A549 (cell line): Measurements from ENCODE around the gene ITGAL. TPM values are rescaled to one million over a fixed set of nuclear protein-coding genes. Genes with fewer than 3 reads are reported as not detected.

ENCODE experiments used
- ATAC-seq, 2 experiments: fragments of 200-7000 bp in 1 of 2; fragments of >200 bp in 1 of 2; cut with Nextera tagmentation in 1 of 2; cut with Tn5 transposase in 1 of 2; 3 replicates each; pipeline versions ENCODE4 v1.8.0 to v1.9.1; 2018 to 2020; ENCODE audit warnings: mild to moderate bottlenecking in 1 of 2, moderate library complexity in 1 of 2
- CTCF ChIA-PET: fragments of 300-600 bp; sonication (Branson Sonifier 250); formaldehyde crosslinking; extraction: SDS; loops from one replicate; lab custom pipeline; 2021; ENCODE audit warnings: antibody characterized with exemption, inconsistent platforms; lab: Yijun Ruan, JAX
- POLR2A ChIA-PET: fragments of 350-600 bp; formaldehyde crosslinking; extraction: SDS; loops from one replicate; lab custom pipeline; 2021; ENCODE audit warnings: antibody characterized with exemption, inconsistent platforms; lab: Yijun Ruan, JAX
- DNase-seq, 2 experiments: peaks; one replicate each; pipeline versions ENCODE4 v3.0.0 to v3.0.0-alpha.2; 2011 to 2016; ENCODE audit warnings: low read depth in 1 of 2, low spot score in 1 of 2
- FAIRE-seq: peaks from 2 replicates; lab custom pipeline; 2011; peaks lifted over from hg19 to GRCh38; lab: Jason Lieb, UNC
- H3K27ac ChIP-seq, 2 experiments: fragments of >200 bp; sonication (Bioruptor Twin); formaldehyde crosslinking; 3 replicates each; pipeline ENCODE4 v1.5.1; 2016 to 2017
- H3K4me1 ChIP-seq: fragments of >200 bp; sonication (Bioruptor Twin); formaldehyde crosslinking; 3 replicates; pipeline ENCODE4 v1.6.1; 2016
- H3K4me2 ChIP-seq: fragments of >200 bp; sonication (Bioruptor Twin); formaldehyde crosslinking; 3 replicates; pipeline ENCODE4 v1.6.1; 2016
- H3K4me3 ChIP-seq: fragments of >200 bp; sonication (Bioruptor Twin); formaldehyde crosslinking; 3 replicates; pipeline ENCODE4 v1.5.1; 2016
- H3K9me3 ChIP-seq: fragments of >200 bp; sonication (Bioruptor Twin); formaldehyde crosslinking; 3 replicates; pipeline ENCODE4 v1.6.1; 2016
- CBX8 ChIP-seq: fragments of 200-600 bp; sonication (generic); IDR thresholded peaks from 2 replicates; pipeline ENCODE4 v1.6.1; 2016
- CEBPB ChIP-seq, 2 experiments: fragments of >200 bp in 1 of 2; sonication (Bioruptor Twin) in 1 of 2; formaldehyde crosslinking in 1 of 2; IDR thresholded peaks; 2 replicates each; pipeline ENCODE4 v1.6.1; 2012 to 2016
- CHD4 ChIP-seq: fragments of 200-600 bp; sonication (generic); IDR thresholded peaks from 2 replicates; pipeline ENCODE4 v1.6.1; 2016; ENCODE audit warnings: antibody characterized with exemption, mild to moderate bottlenecking, borderline replicate concordance
- EHMT2 ChIP-seq: fragments of 200-600 bp; sonication (generic); IDR thresholded peaks from 2 replicates; pipeline ENCODE4 v1.6.1; 2016; ENCODE audit warnings: antibody characterized with exemption, low read depth, mild to moderate bottlenecking, moderate library complexity
- FOSL2 ChIP-seq, 2 experiments: fragments of 450-650 bp in 1 of 2; fragments of >200 bp in 1 of 2; sonication (Bioruptor Twin) in 1 of 2; formaldehyde crosslinking; IDR thresholded peaks; 2 replicates each; pipeline versions ENCODE4 v1.5.0 to v1.6.1; 2016 to 2020; ENCODE audit warnings: mild to moderate bottlenecking in 1 of 2, moderate library complexity in 1 of 2
- HOXB5 ChIP-seq: fragments of 250-450 bp; sonication (Bioruptor Pico); IDR thresholded peaks from 2 replicates; pipeline ENCODE4 v1.5.0; 2020; ENCODE audit warnings: mild to moderate bottlenecking, moderate library complexity
- JUN ChIP-seq, 2 experiments: fragments of >200 bp; sonication (Bioruptor Twin); formaldehyde crosslinking; IDR thresholded peaks; 2 replicates in 1 of 2; 3 replicates in 1 of 2; pipeline ENCODE4 v1.6.1; 2016 to 2017
- KDM5A ChIP-seq: fragments of 200-600 bp; sonication (generic); IDR thresholded peaks from 2 replicates; pipeline ENCODE4 v1.6.1; 2016; ENCODE audit warnings: antibody characterized with exemption, mild to moderate bottlenecking
- PHF8 ChIP-seq: fragments of 200-600 bp; sonication (generic); IDR thresholded peaks from 2 replicates; pipeline ENCODE4 v1.6.1; 2016; ENCODE audit warnings: low read depth, mild to moderate bottlenecking, antibody characterized with exemption, moderate library complexity, borderline replicate concordance
- POLR2A ChIP-seq: IDR thresholded peaks from 2 replicates; pipeline ENCODE4 v1.6.1; 2012; ENCODE audit warnings: mild to moderate bottlenecking, low read length
- SREBF2 ChIP-seq: fragments of 450-650 bp; IDR thresholded peaks from 2 replicates; pipeline ENCODE4 v1.6.1; 2014; ENCODE audit warnings: mild to moderate bottlenecking, moderate library complexity
- TP53 ChIP-seq: fragments of 250-450 bp; sonication (Bioruptor Pico); IDR thresholded peaks from 2 replicates; pipeline ENCODE4 v1.5.0; 2021; ENCODE audit warnings: mild to moderate bottlenecking, moderate library complexity
- WGBS: methylation state at CpG from one replicate; pipeline ENCODE4 v1.1.6; 2017; ENCODE audit errors: missing lambda C conversion rate; 5-methylcytosine and 5-hydroxymethylcytosine counted together
- polyA plus RNA-seq, 4 experiments: library from polyadenylated mRNA; depleted of rRNA in 3 of 4; stranded (reverse); fragments of >200 nt; fragmentation: RNase III in 1 of 4; extraction: RNeasy Plus Mini Kit Qiagen cat#74134 plus additional on column Dnase treatment in 1 of 4; gene quantifications; 2 replicates in 3 of 4; 3 replicates in 1 of 4; pipeline ENCODE4 v1.2.3, GENCODE V29; 2011 to 2017
- small RNA-seq, 6 experiments: library from RNA; depleted of rRNA; stranded (forward); fragments of <200 nt; gene quantifications; one replicate each; pipeline ENCODE3, GENCODE V24; 2012
- TF ChIP-seq, protein P1 (sequence below): IDR thresholded peaks from 2 replicates; pipeline ENCODE4 v1.6.1; 2012
- TF ChIP-seq, protein P2 (sequence below): fragments of 250-450 bp; sonication (Bioruptor Pico); IDR thresholded peaks from 2 replicates; pipeline ENCODE4 v1.5.0; 2021; ENCODE audit warnings: mild to moderate bottlenecking, moderate library complexity, borderline replicate concordance

Gene ITGAL
- polyA plus RNA-seq, 2 of the 4 experiments (the other 2 are of a cell fraction), result 0.17 to 0.94 TPM

DNA sequence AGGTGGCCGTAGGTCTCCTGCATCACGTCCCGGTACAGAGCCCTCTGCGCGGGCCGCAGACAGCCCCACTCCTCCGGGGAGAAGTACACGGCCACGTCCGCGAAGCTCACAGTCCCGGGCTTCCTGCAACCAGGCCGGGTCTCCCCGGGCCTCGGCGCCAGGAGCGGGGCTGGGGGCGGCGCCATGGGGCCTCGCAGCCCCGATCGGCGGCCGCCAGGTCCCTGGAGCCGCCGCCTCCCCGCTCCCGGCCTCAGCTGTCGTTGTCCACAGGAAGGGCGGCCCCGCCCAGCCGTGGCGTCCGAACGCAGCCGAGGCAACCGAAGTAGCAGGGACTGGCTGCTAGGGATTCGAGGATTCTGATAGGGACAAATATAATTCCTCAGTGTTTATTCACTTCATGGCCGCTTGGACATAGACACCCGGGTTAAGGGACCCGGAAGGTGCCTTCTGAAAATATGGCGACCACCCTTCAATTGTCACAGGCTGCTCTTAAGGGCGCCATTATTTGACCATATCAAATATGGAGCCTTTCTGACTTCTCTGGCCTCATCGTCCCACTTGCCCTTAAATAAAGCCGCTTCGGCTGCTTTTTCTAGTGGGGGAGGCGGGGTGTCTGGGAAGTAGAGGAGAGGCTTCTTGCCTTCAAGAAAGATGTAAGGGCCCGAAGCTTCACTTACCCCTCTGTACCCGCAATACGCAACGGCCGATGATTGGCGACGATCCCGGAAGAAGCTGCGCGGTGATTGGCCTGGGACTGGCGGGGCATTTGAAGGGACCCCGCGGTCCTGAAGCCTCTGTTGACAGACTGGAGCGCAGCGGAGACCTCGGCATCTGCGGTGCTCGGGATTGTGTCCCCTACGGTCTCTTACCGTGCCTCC is 99.1 kb downstream of the ITGAL start, which contains the start of gene ZNF688:
TSS of gene ZNF688 (minus strand) at position 270 of the 878 bp plus-strand sequence. CDS start at position 185, 85 bp downstream.
- POLR2A ChIA-PET, result interaction anchor here (0.7 to 2.7 kb wide), 10 partner anchors 13 to 162 kb away, joined by 3 to 44 read pairs (median 4); partner anchors contain the start of genes DCTPP1, ZNF689, ZNF747 and ZNF764
- peaks cover 42% of the 10 kb centered on the region for H3K4me1 ChIP-seq
- CTCF ChIA-PET, result interaction anchor here (0.9 to 2.8 kb wide), 10 partner anchors 10 to 142 kb away, joined by 3 to 14 read pairs (median 6); partner anchors contain the start of genes DCTPP1, PRR14 and ZNF764
- ATAC-seq (peak; percentile 89 to 92), DNase-seq (peak; percentile 95 to 97), FAIRE-seq (no peak)
- H3K9me3 ChIP-seq, result no peaks in the 10 kb centered on the region
- H3K27ac ChIP-seq, result peak within 1 kb of the TSS; percentile 87 to 98
- 4% methylated on average over 29 of the region's 67 CpGs for WGBS
- peak within 1 kb of the TSS; percentile 53 for H3K4me3 ChIP-seq
- H3K4me2 ChIP-seq, result peak within 1 kb of the TSS; percentile 90
- TF ChIP-seq CHD4 (no peak), PHF8 (peak; percentile 73), EHMT2 (no peak), TP53 (CRISPR knock-in tag) (no peak), KDM5A (peak; percentile 83), CBX8 (no peak), HOXB5 (0 out of 2 replicates have a peak, but pooled peaks have one; percentile 49), JUN (IDR thresholded peaks at IDR 0.05) (peak; percentile 70 to 88; a peak in 4 of 5 replicates), FOSL2 (IDR thresholded peaks at IDR 0.05) (no peak), FOSL2 (CRISPR knock-in tag; IDR thresholded peaks at IDR 0.05) (no peak), POLR2A (peak; percentile 46), CEBPB (IDR thresholded peaks at IDR 0.05) (no peak), SREBF2 (no peak)
- TF ChIP-seq, protein P1, sequence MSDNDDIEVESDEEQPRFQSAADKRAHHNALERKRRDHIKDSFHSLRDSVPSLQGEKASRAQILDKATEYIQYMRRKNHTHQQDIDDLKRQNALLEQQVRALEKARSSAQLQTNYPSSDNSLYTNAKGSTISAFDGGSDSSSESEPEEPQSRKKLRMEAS, result 0 out of 2 replicates have a peak, but pooled peaks have one; percentile 47
- TF ChIP-seq, protein P2, sequence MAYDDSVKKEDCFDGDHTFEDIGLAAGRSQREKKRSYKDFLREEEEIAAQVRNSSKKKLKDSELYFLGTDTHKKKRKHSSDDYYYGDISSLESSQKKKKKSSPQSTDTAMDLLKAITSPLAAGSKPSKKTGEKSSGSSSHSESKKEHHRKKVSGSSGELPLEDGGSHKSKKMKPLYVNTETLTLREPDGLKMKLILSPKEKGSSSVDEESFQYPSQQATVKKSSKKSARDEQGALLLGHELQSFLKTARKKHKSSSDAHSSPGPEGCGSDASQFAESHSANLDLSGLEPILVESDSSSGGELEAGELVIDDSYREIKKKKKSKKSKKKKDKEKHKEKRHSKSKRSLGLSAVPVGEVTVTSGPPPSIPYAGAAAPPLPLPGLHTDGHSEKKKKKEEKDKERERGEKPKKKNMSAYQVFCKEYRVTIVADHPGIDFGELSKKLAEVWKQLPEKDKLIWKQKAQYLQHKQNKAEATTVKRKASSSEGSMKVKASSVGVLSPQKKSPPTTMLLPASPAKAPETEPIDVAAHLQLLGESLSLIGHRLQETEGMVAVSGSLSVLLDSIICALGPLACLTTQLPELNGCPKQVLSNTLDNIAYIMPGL (CRISPR knock-in tag), result no peak

Small RNA genes lying within 50 kb of the gene (small RNA-seq; reads per million reads assigned to genes)
- 0 to 1.3 (median 0) reads per million in 6 experiments for gene MIR4518
- 0 reads per million in 6 experiments for gene RF00019
- gene RNU7-61P, result 0 to 0.26 (median 0) reads per million in 6 experiments

Other genes starting within 250 kb of the ITGAL start
- 0.98 and 1.7 TPM in 2 replicates for gene NPIPB13, start 224.3 kb upstream of the ITGAL start, polyA plus RNA-seq (2011; rRNA removed)
- gene NPIPB13, start 224.3 kb upstream of the ITGAL start, polyA plus RNA-seq (2017; fragmentation: RNase III; extraction: RNeasy Plus Mini Kit Qiagen cat#74134 plus additional on column Dnase treatment), result 1.00 to 1.5 TPM (median 1.1 TPM) in 3 replicates
- 33.9 and 35.6 TPM in 2 replicates for gene CD2BP2, start 117.4 kb upstream of the ITGAL start, polyA plus RNA-seq (2011; rRNA removed)
- gene CD2BP2, start 117.4 kb upstream of the ITGAL start, polyA plus RNA-seq (2017; fragmentation: RNase III; extraction: RNeasy Plus Mini Kit Qiagen cat#74134 plus additional on column Dnase treatment), result 48.5 to 54.5 TPM (median 54.0 TPM) in 3 replicates
- gene TBC1D10B, start 102.2 kb upstream of the ITGAL start, polyA plus RNA-seq (2011; rRNA removed), result 10.9 and 12.6 TPM in 2 replicates
- 21.5 to 24.0 TPM (median 23.2 TPM) in 3 replicates for gene TBC1D10B, start 102.2 kb upstream of the ITGAL start, polyA plus RNA-seq (2017; fragmentation: RNase III; extraction: RNeasy Plus Mini Kit Qiagen cat#74134 plus additional on column Dnase treatment)
- gene MYL11, start 97.9 kb upstream of the ITGAL start, polyA plus RNA-seq (2011; rRNA removed), result not detected in 2 replicates
- gene MYL11, start 97.9 kb upstream of the ITGAL start, polyA plus RNA-seq (2017; fragmentation: RNase III; extraction: RNeasy Plus Mini Kit Qiagen cat#74134 plus additional on column Dnase treatment), result 0.46 to 0.70 TPM (median 0.55 TPM) in 3 replicates
- 0.13 and 0.17 TPM in 2 replicates for gene SEPTIN1, start 90.2 kb upstream of the ITGAL start, polyA plus RNA-seq (2011; rRNA removed)
- 0.58 to 0.73 TPM (median 0.65 TPM) in 3 replicates for gene SEPTIN1, start 90.2 kb upstream of the ITGAL start, polyA plus RNA-seq (2017; fragmentation: RNase III; extraction: RNeasy Plus Mini Kit Qiagen cat#74134 plus additional on column Dnase treatment)
- gene ZNF48, start 77.3 kb upstream of the ITGAL start, polyA plus RNA-seq (2011; rRNA removed), result 7.0 and 9.3 TPM in 2 replicates
- 9.1 to 10.4 TPM (median 9.7 TPM) in 3 replicates for gene ZNF48, start 77.3 kb upstream of the ITGAL start, polyA plus RNA-seq (2017; fragmentation: RNase III; extraction: RNeasy Plus Mini Kit Qiagen cat#74134 plus additional on column Dnase treatment)
- gene ZNF771, start 65.1 kb upstream of the ITGAL start, polyA plus RNA-seq (2011; rRNA removed), result 5.0 and 5.7 TPM in 2 replicates
- 6.8 to 7.9 TPM (median 7.2 TPM) in 3 replicates for gene ZNF771, start 65.1 kb upstream of the ITGAL start, polyA plus RNA-seq (2017; fragmentation: RNase III; extraction: RNeasy Plus Mini Kit Qiagen cat#74134 plus additional on column Dnase treatment)
- gene DCTPP1, start 42.7 kb upstream of the ITGAL start, polyA plus RNA-seq (2011; rRNA removed), result 105 and 122 TPM in 2 replicates
- 114 to 121 TPM (median 120 TPM) in 3 replicates for gene DCTPP1, start 42.7 kb upstream of the ITGAL start, polyA plus RNA-seq (2017; fragmentation: RNase III; extraction: RNeasy Plus Mini Kit Qiagen cat#74134 plus additional on column Dnase treatment)
- 61.5 and 72.6 TPM in 2 replicates for gene SEPHS2, start 26.9 kb upstream of the ITGAL start, polyA plus RNA-seq (2011; rRNA removed)
- 42.8 to 48.9 TPM (median 47.8 TPM) in 3 replicates for gene SEPHS2, start 26.9 kb upstream of the ITGAL start, polyA plus RNA-seq (2017; fragmentation: RNase III; extraction: RNeasy Plus Mini Kit Qiagen cat#74134 plus additional on column Dnase treatment)
- gene ZNF768, start 53.8 kb downstream of the ITGAL start, polyA plus RNA-seq (2011; rRNA removed), result 17.0 and 21.3 TPM in 2 replicates
- gene ZNF768, start 53.8 kb downstream of the ITGAL start, polyA plus RNA-seq (2017; fragmentation: RNase III; extraction: RNeasy Plus Mini Kit Qiagen cat#74134 plus additional on column Dnase treatment), result 27.3 to 33.6 TPM (median 31.3 TPM) in 3 replicates
- gene ZNF747, start 62.1 kb downstream of the ITGAL start, polyA plus RNA-seq (2011; rRNA removed), result 4.8 and 5.2 TPM in 2 replicates
- 3.6 to 5.0 TPM (median 4.6 TPM) in 3 replicates for gene ZNF747, start 62.1 kb downstream of the ITGAL start, polyA plus RNA-seq (2017; fragmentation: RNase III; extraction: RNeasy Plus Mini Kit Qiagen cat#74134 plus additional on column Dnase treatment)
- gene ZNF764, start 85.6 kb downstream of the ITGAL start, polyA plus RNA-seq (2011; rRNA removed), result 2.9 and 3.0 TPM in 2 replicates
- 3.5 to 4.0 TPM (median 4.0 TPM) in 3 replicates for gene ZNF764, start 85.6 kb downstream of the ITGAL start, polyA plus RNA-seq (2017; fragmentation: RNase III; extraction: RNeasy Plus Mini Kit Qiagen cat#74134 plus additional on column Dnase treatment)
- 4.8 and 6.7 TPM in 2 replicates for gene ZNF688, start 99.0 kb downstream of the ITGAL start, polyA plus RNA-seq (2011; rRNA removed)
- 4.6 to 5.4 TPM (median 4.8 TPM) in 3 replicates for gene ZNF688, start 99.0 kb downstream of the ITGAL start, polyA plus RNA-seq (2017; fragmentation: RNase III; extraction: RNeasy Plus Mini Kit Qiagen cat#74134 plus additional on column Dnase treatment)
- not detected in 2 replicates for gene ZNF785, start 113.0 kb downstream of the ITGAL start, polyA plus RNA-seq (2011; rRNA removed)
- not detected in 3 replicates for gene ZNF785, start 113.0 kb downstream of the ITGAL start, polyA plus RNA-seq (2017; fragmentation: RNase III; extraction: RNeasy Plus Mini Kit Qiagen cat#74134 plus additional on column Dnase treatment)
- gene ZNF689, start 137.6 kb downstream of the ITGAL start, polyA plus RNA-seq (2011; rRNA removed), result 6.8 and 7.1 TPM in 2 replicates
- 6.5 to 7.4 TPM (median 7.0 TPM) in 3 replicates for gene ZNF689, start 137.6 kb downstream of the ITGAL start, polyA plus RNA-seq (2017; fragmentation: RNase III; extraction: RNeasy Plus Mini Kit Qiagen cat#74134 plus additional on column Dnase treatment)
- 6.3 and 8.4 TPM in 2 replicates for gene PRR14, start 178.2 kb downstream of the ITGAL start, polyA plus RNA-seq (2011; rRNA removed)
- gene PRR14, start 178.2 kb downstream of the ITGAL start, polyA plus RNA-seq (2017; fragmentation: RNase III; extraction: RNeasy Plus Mini Kit Qiagen cat#74134 plus additional on column Dnase treatment), result 16.2 to 19.2 TPM (median 18.2 TPM) in 3 replicates
- gene FBRS, start 185.7 kb downstream of the ITGAL start, polyA plus RNA-seq (2011; rRNA removed), result 5.9 and 8.1 TPM in 2 replicates
- 29.0 to 34.8 TPM (median 33.3 TPM) in 3 replicates for gene FBRS, start 185.7 kb downstream of the ITGAL start, polyA plus RNA-seq (2017; fragmentation: RNase III; extraction: RNeasy Plus Mini Kit Qiagen cat#74134 plus additional on column Dnase treatment)
- 6.2 and 10.0 TPM in 2 replicates for gene SRCAP, start 226.4 kb downstream of the ITGAL start, polyA plus RNA-seq (2011; rRNA removed)
- gene SRCAP, start 226.4 kb downstream of the ITGAL start, polyA plus RNA-seq (2017; fragmentation: RNase III; extraction: RNeasy Plus Mini Kit Qiagen cat#74134 plus additional on column Dnase treatment), result 18.9 to 19.9 TPM (median 19.5 TPM) in 3 replicates